GM21515 (cell line): ENCODE data around the gene MAPK1.
"Not testable (repeated sequence)": the region's sequence is repeated elsewhere in the genome, so short reads cannot be mapped to it uniquely, and the experiment has no call there.

ENCODE experiments used
- ATAC-seq: cut with Tn5 transposase; IDR thresholded peaks from one replicate; pipeline ENCODE4 v1.9.1; 2021; ENCODE audit not compliant: unreplicated experiment

MAPK1 gene

GRCh38 chr22:21730535-21731308 is 136.7 kb downstream of the MAPK1 start:
- ATAC-seq: no peak

GRCh38 chr22:21729184-21729583 is 138.3 kb downstream of the MAPK1 start:
- ATAC-seq: not testable (repeated sequence)

DNA sequence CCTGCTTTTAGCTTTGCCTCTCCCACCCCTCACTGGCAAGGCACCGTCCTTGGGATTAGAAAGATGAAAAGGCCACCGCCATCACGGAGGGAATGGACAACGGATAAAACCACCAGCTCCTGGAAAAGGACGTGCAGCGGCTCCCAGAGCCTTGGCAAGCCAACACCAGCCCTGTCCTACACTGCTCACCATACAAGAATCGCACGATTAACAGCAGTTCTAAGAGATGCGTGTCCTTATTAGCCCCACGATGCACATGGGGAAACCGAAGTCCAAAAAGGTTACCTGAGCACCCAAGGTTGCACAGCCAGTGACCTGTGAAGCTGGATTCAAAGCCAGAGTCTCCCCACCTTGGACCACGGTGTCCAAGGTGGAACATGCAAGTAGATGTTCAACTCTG is 139.2 kb downstream of the MAPK1 start:
- no peak for ATAC-seq

DNA sequence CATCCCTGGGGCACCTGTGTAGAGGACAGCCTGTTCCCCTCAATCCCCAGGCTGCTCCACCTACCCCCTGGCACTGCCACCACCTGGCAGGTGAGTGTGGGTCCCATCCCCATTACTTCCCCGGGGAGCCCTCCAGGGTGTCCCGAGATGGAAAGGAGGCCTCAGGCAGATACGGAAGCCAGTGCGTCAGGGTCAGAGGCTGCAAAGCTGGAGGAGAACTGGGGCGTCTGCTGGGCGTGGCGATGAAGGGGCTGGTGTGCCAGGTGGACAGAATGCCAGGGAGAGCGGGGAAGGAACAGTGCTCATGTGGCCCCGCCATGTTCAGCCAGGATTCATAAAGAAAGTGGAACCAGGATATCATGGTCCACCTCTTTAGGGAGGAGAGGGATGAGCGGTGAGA is 139.7 kb downstream of the MAPK1 start:
- ATAC-seq: no peak

DNA sequence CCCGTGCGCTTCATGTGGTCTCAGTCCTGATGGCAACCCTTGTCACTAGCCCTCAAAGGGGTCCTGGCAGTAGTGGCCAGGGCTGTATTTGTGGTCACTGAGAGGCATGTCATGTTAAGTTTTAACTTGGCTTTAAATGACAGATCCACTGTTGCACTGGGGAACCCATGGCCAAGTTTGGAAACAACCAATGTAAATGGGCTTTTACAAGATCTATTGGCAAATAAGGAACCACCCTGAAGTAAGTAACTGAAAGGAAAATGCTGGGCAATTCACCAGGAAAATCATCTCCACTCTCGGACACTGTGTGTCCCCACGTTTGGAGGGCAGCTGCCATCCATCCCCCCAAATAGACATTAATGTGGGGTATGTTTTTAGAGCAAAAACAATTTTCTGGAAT is 140.3 kb downstream of the MAPK1 start:
- ATAC-seq: no peak

DNA sequence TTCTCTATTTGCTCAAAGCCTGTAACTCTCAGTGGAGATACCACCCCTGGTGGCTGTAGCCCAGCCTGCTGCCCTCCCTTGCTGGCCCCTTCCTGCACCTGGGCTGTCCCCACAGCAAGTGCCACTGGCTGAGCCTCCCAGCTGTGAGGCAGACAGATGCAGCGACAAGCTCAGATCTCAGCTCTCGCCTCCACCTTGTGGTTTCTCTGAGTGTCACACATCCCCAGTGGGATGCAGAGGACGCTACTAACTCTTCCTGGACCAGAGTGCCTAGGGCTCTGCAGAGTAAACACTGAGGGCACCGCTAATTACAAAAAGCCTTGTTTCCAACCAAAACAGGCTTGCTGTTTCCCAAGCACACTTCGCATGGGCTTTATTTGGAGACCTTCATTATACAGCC is 140.8 kb downstream of the MAPK1 start:
- ATAC-seq: no peak

- ATAC-seq: no peak
These were observed 141.3 kb downstream of the MAPK1 start for GRCh38 chr22:21725956-21726649.

DNA sequence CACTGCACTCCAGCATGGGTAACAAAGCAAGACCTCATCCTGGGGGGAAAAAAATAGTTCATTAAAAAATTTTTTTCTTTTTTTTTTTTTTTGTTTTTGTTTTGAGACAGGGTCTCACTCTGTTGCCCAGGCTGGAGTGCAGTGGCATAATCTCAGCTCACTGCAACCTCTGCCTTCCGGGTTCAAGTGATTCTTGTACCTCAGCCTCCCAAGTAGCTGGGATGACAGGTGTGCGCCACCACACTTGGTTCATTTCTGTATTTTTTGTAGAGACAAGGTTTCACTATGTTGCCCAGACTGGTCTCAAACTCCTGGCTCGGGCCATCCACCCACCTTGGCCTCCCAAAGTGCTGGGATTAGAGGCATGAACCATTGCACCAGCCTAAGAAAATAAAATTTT is 142.9 kb downstream of the MAPK1 start:
- ATAC-seq: not testable (repeated sequence)

DNA sequence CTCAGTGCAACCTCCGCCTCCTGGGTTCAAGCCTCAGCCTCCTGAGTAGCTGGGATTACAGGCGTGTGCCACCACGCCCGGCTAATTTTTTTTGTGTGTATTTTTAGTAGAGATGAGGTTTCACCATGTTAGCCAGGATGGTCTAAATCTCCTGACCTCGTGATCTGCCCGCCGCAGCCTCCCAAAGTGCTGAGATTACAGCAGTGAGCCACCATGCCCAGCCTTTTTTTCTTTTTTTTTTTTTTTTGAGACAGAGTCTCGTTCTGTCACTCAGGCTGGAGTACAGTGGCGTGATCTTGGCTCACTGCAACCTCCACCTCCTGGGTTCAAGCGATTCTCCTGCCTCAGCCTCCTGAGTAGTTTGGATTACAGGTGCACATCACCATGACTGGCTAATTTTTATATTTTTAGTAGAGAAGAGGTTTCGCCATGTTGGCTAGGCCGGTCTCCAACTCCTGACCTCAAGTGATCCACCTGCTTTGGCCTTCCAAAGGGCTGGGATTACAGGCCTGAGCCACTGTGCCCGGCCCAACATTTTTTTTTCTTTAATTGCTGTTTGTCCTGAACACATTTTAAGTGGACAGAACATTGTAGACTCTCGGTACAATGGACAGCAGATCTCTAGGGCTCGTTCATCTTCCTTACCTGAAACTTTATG is 146.1 kb downstream of the MAPK1 start:
- not testable (repeated sequence) for ATAC-seq

DNA sequence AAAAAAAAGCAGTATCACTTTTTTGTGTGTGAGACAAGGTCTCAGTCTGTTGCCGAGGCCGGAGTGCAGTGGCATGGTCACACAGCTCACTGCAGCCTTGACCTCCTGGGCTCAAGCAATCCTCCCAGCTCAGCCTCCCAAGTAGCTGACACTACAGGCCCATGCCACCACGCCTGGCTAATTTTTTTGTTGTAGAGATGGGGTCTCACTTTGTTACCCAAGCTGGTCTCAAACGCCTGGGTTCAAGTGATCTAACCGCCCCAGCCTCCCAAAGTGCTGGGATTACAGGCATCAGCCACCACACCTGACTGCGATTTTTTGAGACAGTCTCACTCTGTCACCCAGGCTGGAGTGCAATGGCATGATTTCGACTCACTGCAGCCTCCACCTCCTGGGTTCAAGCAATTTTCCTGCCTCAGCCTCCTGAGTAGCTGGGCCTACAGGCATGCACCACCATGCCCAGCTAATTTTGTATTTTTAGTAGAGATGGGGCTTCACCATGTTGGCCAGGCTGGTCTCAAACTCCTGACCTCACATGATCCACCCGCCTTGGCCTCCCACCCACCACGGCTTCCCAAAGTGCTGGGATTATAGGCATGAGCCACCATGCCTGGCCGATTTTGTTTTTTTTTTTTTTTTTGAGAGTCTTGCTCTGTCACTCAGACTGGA is 147.1 kb downstream of the MAPK1 start:
- ATAC-seq: not testable (repeated sequence)

DNA sequence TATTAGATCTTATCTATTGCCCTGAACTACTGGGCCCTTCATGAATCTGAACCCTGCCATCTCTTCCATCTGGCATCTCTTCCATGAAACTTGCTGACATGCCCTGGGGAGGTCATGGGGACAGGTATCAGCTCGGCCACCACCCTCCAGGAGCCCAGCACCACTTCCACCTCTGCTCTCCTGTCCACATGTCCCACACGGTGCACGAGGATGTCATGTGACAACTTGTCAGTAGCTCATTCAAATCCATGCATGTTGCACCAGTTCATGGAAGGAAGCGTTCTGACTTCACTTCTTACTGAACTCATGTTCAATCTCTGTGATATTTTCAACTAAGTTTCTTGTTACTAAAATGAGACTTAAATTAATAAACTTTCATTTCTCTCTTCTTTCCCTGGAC is 148.4 kb downstream of the MAPK1 start:
- no peak for ATAC-seq

DNA sequence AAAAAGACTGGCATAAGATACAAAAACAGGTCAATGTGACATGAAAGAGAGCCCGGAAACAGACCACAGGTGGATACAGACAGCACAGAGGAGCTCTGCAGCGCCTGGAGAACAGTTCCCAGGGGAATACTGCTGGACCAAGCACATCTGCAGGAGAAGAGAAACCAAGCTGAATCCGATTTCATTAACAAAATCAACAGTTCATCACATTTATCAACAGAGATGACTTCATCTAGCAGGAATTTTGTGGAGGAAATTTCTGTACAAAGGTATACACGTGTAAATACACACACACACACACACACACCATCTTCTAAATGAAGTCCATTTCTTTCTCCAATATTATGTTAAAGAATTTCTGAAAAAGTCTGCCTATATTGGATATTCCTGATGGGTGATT is 148.9 kb downstream of the MAPK1 start:
- no peak for ATAC-seq

DNA sequence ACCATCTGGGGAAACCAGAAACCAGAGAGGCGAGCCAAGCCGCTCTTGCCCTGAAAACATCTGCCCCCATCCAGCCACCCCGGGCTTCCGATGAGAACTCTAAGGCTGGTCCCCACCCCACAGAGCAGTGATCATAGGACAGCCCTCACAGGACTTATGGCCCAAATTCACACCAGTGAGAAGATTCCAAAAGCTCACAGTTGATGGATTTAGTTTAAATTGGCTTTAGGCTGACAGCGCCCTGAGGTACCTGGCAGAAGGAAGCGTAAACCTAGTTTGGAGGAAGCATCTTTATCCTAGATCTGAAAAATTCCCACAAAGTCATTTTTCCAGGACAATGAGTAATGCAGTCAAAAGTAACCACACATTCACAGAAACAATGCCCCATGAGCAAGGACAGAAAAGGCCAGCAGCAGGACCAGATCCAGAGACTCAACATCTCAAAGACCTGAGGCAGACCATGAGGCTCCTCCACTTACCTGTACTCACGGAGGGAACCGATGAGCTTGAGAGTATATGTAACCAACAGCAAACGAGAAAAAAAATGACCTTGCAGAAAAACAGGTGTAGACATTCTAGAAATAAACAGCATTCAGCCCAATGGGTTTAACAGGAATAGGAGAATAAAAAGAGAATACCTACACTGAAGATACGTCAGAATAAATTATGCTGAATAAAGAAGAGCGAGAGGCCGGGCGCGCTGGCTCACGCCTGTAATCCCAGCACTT is 150.9 kb downstream of the MAPK1 start:
- ATAC-seq: not testable (repeated sequence)

- no peak for ATAC-seq
These were observed 152.7 kb downstream of the MAPK1 start for GRCh38 chr22:21714786-21715185.

- no peak for ATAC-seq
These were observed 153.2 kb downstream of the MAPK1 start for GRCh38 chr22:21714059-21714770.

DNA sequence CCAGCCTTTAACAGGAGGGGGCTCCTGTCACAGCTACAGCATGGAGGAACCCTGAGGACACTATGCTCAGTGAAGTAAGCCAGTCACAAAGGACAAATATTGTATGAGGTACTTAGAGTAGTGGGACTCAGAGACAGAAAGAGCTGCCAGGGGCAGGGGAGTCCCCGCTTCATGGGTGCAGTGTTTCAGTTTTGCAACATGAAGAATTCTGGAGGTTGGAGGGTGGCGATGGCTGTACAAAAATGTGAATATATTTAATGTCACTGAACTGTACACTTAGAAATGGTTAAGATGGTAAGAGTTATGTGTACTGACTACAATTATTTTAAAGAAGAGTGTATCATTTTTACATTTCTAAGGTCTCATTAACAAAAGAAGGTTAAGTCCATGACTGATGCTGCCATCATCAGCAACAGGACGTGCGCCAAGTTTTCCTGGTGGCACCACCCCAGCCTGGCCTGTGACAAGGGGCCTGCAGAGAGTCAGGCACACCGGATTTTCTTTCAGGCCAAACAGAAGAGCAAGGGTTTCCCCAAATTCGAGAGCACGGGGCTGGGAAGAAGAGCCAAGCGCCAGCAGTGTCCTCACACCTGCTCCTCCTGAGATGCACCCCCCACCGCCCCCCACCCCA is 153.9 kb downstream of the MAPK1 start:
- ATAC-seq: no peak

DNA sequence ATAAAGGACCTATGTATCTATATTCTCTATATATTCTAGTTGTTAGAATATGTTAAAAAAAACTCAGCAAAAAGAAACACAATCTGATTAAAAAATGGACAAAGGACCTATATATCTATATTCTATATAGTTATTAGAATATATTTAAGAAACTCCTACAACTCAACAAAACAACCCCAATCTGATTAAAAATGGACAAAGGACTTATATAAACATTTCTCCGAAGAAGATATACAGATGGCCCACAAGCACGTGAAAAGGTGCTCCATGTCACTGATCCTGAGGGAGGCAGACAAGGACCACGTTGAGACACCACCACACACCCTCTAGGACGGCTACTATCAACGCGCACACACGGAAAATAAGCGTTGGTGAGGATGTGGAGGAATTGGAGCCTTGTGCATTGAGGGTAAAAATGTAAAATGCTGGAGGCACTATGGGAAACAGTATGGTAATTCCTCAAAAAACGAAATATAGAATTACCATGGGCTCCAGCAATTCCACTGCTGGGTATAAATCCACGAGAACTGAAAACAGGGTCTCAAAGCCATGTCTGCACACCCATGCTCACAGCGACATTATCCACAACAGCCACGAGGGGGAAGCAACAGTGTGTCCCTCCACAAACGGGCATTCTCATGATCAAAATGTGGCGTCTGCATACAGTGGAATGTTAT is 154.6 kb downstream of the MAPK1 start:
- ATAC-seq: no peak

DNA sequence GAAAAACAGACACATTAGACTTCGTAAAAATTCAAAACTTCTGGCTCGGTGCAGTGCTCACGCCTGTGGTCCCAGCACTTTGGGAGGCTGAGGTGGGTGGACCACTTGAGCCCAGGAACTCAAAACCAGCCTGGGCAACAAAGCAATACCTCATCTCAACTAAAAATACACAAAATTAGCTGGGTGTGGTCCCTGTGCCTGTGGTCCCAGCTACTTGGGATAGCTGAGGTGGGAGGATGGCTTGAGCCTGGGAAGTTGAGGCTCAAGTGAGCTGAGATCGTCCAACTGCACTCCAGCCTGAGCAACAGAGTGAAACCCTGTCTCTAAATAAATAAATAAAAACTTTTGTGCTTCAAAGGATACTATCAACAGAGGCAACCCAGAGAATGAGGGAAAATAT is 155.6 kb downstream of the MAPK1 start:
- ATAC-seq: no peak

- ATAC-seq: no peak
These were observed 157.3 kb downstream of the MAPK1 start for GRCh38 chr22:21710156-21710555.
